ENCODE measurements around the gene ZBTB16.

- TF ChIP-seq POLR2A (IDR thresholded peaks at IDR 0.05) (no peak), CTCF (IDR thresholded peaks at IDR 0.05) (no peak)
These were observed 190.7 kb downstream of the ZBTB16 start for GRCh38 chr11:114250180-114250579.

Measured in esophagus squamous epithelium (tissue), 4 donors.